Dedifferentiated amniotic fluid mesenchymal stem cell (primary cell): ENCODE data around the gene LIN7B.

Experiments used
- DNase-seq: peaks from one replicate; pipeline ENCODE4 v3.0.0-alpha.2; 2016; ENCODE audit errors: extremely low spot score

LIN7B gene, protein sequence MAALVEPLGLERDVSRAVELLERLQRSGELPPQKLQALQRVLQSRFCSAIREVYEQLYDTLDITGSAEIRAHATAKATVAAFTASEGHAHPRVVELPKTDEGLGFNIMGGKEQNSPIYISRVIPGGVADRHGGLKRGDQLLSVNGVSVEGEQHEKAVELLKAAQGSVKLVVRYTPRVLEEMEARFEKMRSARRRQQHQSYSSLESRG

DNA sequence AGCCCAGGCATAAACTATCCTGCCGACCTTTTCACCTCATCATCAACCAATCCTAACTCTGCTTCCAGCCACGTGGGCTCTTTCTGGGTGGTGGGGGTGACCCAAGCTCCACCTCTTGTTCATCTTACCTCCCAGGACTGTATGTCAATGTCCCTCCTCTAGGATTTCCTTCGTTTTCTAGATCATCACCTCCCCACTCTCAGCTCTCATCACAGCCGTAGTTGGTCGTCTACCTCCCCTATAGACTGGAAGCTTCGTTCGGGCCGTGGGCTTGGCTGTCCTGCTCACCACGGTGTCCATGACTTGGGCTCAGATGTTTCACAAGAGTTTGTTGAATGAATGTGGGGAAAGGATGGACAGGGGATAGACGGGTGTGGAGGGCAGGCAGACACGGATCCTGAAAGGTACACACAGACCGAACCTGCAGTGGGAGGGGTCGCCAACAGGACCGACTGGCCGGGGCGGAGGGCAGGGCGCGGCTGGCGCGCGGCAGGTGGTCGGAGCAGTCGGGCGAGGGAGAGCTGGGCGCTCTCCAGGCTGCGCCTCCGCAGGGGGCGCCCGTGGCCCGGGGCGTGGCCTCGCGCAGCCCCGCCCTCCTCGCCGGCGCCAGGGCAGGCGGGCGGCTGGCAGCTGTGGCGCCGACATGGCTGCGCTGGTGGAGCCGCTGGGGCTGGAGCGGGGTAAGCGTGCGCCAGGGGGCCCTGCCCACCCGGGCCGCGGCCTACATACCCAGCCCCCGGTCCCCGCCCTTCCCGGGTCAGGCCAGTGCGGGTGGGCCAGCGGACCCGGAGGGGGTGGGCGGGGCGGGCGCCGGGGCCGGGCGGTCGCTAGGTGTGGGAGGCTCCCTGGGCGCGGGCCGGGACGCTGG is at the start of gene LIN7B:
TSS of gene LIN7B (plus strand) at position 609 of the 868 bp plus-strand sequence. CDS start at position 644, 35 bp downstream.
- peak; percentile 21 for DNase-seq

DNA sequence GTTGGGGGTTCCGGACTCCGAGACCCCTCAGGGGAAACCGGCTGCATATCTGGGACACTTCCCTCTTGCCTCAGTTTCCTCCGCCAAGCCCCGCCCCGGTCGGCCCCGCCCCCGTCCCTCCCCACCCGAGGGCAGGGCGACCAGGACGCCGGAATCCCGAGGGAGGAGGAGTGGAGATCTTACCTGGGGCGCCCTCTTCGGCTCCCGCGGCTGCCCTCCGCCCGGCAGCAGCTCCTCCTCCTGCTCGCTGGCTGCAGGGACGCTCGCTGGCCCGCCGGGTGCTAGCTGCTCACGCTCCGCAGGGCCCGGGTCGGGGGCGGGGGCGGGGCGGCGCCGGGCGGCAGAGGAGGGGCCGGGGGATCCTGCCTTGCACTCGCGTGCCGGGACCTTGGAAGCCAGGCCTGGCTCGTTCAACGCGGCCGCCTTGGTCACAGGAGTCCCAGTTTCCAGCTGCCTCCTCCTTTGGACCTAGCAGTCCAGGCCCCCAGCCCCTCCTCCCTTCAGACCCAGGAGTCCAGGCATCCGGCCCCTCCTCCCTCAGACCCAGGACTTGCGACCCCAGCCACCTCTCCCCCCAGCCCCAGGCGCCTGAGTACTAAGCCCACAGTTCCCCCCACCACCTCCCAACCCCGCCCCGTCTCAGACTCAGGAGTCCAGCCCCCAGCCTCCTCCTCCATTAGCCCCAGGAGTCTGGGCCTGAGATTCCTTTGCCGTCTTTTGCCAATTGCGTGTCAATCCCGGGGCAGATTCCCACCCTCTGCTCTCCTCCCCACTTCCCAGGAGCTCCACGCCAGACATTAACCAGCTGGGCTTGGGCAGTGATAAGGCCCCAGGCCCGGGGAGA is 49.2 kb upstream of the LIN7B start, which contains the start of gene NTF4:
TSS of gene NTF4 (minus strand) at position 51 of the 844 bp plus-strand sequence. CDS start 2,821 bp downstream, outside the sequence.
- no peak for DNase-seq

DNA sequence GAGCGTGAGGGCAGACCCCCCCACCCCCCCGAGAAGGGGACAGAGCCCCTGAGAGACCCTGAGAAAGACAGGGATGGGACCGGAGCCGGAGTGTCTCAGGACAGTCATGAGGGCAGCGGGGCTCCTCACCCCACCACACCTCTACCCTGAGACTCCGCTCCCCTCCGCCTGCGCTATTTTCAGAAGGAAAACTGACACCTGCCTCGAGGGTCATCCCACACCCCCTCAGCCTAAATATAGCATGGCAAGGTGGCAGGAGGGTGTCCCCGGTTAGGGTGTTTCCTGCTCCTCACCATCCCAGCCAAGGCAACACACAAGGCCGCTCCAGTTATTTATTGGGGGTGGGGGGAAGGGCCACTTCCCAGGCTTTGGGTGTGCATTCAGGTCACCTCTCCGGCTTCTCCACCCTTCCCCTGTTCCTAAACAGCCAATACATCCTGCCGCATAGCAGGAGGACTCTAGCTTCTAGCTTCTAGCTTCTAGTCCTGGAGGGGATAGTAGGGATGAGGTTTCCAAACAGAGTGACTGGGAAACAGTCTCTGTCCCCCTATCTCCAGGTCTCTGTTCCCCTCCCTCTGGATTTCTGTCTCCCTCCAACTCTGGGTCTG is 48.2 kb upstream of the LIN7B start:
- DNase-seq, result no peak

DNA sequence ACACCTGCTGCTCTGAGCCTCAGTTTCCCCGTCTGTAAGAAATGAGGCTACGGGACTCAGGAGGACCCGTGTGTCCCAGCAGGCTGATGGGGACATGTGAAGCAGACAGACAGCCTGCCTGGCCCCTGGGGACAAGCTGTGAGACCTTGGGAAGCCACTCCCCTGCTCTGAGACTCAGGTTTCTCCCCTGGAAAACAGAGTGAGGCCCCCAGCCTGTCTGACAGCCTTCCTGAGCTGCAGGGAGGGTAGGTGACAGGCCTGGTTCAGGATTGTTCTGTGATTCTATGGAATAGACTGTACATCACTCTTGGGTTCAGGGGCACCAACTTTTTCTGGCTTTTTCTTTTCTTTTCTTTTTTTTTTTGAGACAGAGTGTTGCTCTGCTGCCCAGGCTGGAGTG is 46.6 kb upstream of the LIN7B start:
- no peak for DNase-seq

DNA sequence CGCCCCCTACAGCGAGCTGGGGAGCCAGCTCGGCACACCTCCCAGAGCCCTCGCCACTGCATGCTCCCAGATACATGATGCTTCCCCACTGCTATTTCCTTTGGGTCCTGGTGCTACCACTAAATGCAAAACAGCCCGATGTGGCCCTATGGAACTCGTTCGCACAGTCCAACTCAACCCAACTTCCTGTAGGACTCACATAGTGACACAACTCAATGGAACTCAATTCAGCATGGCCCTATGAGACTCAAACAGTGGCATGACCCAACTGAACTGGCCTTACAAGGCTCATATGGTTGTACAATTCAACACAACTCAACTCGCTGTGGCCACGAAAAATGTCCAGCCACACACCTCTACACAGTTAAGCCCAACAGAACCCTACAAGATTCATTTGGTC is 45.1 kb upstream of the LIN7B start:
- no peak for DNase-seq

DNA sequence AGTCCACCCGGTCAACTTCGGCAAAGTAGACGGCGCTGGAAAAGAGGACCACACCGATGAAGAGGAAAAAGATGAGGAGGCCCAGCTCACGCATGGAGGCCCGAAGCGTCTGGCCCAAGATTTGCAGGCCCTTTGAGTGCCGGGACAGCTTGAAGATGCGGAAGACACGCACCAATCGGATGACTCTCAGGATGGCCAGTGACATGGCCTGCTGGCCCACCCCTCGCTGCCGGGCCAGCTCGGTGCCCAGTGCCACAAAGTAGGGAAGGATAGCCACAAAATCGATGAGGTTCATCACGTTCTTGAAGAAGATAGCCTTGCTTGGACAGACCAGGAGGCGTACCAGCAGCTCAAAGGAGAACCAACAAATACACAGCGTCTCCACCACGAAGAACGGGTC is 43.8 kb upstream of the LIN7B start:
- DNase-seq, result no peak

DNA sequence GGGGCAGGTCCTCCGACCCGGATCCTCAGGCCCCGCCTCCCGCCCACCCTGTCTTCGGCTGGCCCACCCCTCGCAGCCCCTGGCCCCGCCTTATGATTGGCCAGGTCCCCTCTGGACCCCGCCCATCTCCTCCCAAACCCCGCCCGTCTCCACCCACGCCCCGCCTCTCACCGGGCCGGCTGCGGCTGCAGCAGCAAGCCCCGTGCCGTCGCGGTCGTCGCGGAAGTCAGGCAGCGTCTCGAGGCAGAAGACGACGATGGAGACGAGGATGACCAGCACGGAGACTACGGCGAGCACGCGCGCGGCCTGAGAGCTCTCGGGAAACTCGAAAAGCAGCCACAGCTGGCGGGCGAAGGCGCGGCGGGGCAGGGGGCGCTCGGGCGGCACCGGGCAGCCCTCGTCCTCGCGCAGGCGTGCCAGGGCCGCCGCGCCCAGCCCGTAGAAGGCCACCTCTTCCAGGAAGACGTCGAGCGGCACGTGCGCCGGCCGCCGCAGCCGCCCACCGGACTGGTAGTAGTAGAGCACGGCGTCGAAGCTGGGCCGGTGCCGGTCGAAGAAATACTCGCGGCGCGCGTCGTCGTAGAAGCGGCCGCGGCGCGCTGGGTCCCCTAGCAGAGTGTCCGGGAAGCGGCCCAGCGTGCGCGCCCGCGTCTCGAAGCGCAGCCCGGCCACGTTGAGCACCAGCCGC is 42.2 kb upstream of the LIN7B start:
- DNase-seq, result no peak

DNA sequence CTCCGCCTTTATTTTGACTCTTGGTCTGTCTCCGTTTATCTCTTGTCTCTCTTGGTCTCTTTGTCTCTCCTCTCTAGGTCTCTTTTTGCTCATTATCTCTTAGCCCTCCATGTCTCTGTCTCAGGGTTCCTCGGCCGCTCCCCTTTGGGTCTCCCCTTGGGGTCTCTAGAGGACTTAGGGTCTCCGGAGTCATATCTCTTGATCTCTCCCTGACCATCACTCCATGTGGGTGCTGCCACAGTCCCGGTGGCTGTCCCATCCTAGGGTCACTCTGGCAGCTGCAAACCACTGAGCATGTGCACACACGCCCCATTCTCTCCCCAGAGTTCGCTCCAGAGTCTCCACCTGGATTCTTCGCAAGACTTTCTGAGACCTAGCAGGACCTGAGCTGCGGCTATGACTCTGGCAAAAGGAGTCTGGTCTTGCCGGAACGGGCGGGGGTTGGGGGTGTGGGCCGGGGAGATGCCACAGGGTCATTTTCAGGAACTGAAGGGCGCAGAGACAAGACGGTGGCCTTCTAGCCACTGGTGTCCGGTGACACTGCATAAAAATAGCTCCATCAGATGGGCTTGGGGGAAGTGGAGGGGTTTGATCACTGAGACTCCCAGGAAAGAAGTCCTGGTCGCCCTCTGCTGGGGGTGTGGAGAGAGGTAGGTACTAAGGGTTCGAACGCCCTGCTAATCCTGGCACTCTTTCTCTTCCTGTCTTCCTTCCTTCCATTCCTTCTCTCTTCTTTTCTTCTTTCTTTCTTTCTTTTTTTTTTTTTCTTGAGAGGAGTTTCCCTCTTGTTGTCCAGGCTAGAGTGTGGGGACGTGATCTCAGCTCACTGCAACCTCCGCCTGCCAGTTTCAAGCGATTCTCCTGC is 40.4 kb upstream of the LIN7B start:
- no peak for DNase-seq

DNA sequence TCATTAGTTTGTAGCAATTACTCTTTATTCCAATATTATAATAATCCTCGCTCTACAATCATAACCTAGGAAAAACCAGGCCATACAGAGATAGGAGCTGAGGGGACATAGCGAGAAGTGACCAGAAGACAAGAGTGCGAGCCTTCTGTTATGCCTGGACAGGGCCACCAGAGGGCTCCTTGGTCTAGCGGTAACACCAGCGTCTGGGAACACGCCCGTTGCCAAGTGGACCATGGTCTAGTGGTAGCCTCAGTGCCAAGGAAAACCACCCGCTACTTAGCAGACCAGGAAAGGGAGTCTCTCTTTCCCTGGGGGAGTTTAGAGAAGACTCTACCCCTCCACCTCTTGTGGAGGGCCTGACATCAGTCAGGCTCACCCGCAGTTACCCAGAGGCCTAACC is 39.3 kb upstream of the LIN7B start:
- peak; percentile 29 for DNase-seq

DNA sequence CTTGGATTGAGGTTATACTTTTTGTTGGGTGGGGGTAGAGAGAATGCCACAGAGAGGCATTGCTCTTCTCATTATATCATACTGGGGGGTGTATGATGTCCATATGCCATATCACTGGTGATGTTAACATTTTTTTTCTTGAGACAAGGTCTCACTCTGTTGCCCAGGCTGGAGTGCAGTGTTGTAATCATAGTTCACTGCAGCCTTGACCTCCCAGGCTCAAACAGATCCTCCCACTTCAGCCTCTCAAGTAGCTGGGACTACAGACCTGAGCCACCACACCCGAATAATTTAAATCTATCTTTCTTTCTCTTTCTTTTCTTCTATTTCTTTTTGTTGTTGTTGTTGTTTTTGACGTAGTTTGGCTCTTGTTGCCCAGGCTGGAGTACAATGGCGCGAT is 33.8 kb upstream of the LIN7B start:
- DNase-seq, result no peak

DNA sequence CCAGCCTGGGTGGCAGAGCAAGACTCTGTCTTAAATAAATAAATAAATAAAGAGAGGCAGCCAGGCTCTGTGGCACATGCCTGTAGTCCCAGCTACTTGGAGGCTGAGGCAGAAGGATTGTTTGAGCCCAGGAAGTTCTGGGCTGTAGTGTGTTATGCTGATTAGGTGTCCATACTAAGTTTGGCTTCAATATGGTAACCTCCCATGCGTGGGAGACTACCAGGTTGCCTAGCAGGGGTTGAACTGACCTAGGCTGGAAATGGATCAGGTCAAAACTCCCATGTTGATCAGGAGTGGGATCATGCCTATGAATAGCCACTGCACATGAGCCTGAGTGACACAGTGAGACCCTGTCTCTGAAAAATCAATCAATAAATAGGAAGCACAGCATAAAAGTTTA is 32.9 kb upstream of the LIN7B start:
- no peak for DNase-seq

DNA sequence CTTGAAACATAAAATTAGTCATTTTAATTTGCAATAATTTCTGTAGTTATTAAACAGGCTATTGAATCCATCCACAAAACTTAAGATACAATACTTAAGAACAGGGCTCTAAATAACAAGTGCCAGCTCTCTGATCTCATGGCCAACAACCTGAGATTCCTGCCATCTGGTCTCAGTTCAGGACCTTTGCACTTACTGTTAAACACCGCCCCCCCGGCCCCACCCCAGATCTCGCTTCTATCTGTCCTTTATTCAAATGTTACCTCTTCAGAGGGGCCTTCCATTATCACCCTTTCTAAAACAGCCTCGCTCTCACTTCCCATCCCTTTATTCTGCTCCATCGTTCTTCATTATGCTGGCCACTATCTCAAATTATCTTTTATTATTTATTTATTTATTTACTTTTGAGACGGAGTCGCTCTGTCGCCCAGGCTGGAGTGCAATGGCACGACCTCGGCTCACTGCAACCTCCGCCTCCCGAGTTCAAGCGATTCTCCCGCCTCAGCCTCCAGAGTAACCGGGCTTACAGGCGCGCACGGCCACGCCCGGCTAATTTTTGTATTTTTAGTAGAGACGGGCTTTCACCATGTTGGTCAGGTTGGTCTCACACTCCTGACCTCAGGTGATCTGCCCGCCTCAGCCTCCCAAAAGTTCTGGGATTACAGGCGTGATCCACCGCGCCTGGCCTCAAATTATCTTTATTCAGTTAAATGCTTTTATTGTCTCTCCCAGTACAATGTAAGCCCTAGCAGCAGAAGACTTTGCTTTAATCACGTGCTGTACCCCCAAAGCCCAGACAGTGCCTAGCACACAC is 29.8 kb upstream of the LIN7B start:
- no peak for DNase-seq

DNA sequence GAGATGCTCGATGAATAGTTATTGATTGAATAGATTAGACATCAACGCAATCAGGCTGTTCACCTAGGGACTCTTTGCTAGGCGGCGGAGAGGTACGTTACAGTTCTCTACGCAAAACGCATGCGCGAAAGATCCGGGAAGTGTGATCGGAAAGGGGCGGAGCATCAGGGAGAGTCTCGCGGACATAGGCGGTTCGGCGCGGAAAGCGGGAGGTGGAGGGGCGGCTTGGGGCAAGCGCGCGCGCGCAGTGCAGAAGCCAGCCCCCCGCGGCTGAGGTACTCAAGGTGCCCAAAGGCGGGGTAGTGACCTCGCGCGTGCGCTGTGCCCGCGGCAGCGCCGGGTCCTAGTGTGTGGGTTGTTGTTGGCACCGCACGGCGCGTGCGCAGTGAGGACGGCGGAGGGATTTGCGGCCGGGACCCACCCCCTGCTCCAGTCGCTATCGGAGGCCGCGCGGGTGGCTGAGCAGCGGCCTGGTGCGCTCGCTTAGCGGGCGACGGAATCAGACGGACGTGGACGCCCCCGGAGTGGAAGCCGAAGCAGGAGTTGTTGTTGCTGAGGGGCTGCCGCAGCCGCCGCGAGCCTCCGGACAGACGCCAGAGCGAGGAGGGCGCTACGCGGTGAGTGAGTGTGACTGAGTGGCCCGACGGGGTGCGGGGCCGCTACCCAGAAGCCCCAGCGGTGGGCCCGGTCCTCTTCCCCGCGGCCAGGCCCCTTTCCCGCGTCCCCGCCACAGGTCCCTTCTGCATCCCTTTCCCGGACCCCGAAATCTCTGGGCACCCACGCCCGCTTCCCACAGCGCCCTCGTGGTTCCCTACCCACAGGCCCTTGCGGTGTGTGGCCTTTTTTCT is 28.9 kb upstream of the LIN7B start, which contains the start of gene SNRNP70:
TSS of gene SNRNP70 (plus strand) at position 432 of the 848 bp plus-strand sequence. CDS start 964 bp downstream, outside the sequence.
- peak; percentile 99 for DNase-seq

DNA sequence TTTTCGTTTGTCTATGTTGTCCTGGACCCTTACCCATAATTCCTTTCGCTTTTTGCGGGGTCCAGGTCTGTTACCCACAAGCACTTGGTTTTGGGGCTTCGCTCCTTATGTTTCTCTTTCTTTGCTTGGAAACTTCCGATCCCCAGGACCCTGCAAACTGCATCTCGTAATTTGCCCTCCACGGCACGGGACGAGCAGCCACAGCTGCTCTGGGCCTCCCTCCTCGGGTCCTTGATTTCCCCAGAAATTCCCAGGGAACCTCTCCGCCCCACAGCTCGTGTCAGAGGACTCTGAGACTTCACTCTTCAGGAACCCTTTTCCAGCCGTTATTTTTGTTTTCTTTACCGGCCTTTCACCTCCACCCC is 28.3 kb upstream of the LIN7B start:
- no peak for DNase-seq

DNA sequence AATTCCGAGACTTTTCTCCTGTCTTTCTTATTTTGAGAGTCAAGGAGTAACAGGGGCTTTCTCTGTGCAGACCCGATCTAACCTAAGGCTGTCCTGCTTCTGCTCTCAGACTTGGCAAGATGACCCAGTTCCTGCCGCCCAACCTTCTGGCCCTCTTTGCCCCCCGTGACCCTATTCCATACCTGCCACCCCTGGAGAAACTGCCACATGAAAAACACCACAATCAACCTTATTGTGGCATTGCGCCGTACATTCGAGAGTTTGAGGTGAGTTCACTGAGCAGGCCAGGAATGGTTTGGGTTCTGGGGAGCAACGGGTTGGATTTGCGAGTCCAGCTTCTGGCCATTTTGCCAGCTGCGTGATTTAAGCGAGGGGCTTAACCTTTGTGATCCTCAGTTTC is 27.9 kb upstream of the LIN7B start:
- no peak for DNase-seq

DNA sequence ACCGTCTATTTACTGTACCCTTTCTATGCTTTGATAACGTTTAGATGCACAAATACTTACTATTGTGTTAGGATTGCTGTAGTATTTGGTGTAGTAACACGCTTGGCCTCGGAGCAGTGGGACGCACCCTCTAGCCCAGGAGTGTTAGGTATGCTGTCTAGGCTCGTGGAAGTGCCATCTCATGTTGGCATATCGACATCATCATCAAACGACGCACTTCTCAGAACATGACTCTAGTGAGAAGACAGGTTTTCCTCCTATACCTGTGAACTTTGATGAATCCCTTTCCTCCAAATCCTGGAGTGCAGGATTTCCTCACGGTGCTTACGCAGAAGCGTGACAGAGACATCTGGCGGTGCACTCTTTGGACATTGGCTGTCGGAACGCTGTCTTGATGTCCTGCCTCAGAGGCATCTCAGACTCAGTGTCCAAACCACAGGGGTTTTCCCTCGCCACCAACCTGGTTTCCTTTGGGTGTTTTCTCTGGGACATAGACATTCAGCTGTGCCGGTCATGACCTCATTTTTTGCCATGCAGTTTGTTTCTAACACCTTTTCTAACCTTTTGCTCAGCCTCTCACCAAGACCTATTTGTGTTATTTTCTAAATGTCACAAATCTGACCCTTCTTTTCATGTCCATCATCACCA is 22.7 kb upstream of the LIN7B start:
- DNase-seq, result no peak

DNA sequence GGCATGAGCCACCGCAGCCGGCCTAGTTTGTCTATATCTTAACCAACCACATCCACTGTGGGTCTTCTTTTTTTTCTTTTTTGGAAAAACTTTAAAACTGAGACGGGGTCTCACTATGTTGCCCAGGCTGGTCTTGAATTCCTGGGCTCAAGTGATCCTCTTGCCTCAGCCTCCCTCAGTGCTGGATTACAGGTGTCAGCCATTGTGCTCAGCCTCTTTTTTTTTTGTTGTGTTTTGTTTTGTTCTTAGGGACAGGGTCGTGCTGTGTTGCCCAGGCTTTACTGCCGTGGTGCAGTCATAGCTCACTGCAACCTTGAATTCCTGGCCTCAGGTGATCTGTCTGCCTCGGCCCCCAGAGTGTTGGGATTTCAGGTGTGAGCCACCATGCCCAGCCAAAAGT is 21.5 kb upstream of the LIN7B start:
- DNase-seq, result no peak
